Fibroblast of lung (primary cell): ENCODE results near the gene BAZ1A.

Experiments
- EZH2 ChIP-seq: IDR thresholded peaks from 2 replicates; pipeline ENCODE4 v1.5.1; 2012; ENCODE audit warnings: low read length, control low read depth, mild to moderate bottlenecking; ENCODE audit errors: missing control alignments
- TF ChIP-seq, protein P1 (sequence below), 2 donors: IDR thresholded peaks in 1 of 2; conservative IDR thresholded peaks in 1 of 2; 1 replicate in 1 of 2; 2 replicates in 1 of 2; pipeline ENCODE4 v1.5.1; 2011 to 2012; ENCODE audit warnings: low read length in 2 of 2, control low read depth in 1 of 2, inconsistent platforms in 1 of 2, low read depth in 1 of 2, mild to moderate bottlenecking in 1 of 2

DNA sequence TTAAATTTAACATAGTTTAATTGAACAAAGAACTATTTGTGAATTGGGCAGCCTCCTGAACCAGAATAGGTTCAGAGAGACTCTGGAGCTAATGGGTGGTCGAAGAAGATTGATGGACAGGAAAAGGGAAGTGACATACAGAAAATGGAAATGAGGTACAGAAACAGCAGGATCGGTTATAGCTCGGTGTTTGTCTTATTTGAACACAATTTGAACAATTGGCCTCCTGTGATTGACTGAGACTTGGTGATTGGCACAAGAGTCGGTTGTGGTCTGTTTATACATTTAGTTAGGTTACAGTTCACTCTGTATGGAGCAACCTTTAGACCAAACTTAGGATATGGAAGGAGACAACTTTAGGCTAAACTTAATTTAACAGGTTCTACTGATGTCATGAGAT is 142.4 kb downstream of the BAZ1A start:
- TF ChIP-seq, protein P1, sequence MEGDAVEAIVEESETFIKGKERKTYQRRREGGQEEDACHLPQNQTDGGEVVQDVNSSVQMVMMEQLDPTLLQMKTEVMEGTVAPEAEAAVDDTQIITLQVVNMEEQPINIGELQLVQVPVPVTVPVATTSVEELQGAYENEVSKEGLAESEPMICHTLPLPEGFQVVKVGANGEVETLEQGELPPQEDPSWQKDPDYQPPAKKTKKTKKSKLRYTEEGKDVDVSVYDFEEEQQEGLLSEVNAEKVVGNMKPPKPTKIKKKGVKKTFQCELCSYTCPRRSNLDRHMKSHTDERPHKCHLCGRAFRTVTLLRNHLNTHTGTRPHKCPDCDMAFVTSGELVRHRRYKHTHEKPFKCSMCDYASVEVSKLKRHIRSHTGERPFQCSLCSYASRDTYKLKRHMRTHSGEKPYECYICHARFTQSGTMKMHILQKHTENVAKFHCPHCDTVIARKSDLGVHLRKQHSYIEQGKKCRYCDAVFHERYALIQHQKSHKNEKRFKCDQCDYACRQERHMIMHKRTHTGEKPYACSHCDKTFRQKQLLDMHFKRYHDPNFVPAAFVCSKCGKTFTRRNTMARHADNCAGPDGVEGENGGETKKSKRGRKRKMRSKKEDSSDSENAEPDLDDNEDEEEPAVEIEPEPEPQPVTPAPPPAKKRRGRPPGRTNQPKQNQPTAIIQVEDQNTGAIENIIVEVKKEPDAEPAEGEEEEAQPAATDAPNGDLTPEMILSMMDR (conservative IDR thresholded peaks at IDR 0.05 in 1 of 2, IDR thresholded peaks at IDR 0.05 in 1 of 2; ENCODE audit: low read depth in 1 of 2, low read length in 2 of 2): no peak
- no peak for TF ChIP-seq EZH2
